CD4-positive, alpha-beta T cell treated with Interleukin-15 for 4 hours (primary cell): ENCODE results near the gene LAMTOR2.

Source experiments
- DNase-seq: peaks from one replicate; pipeline ENCODE4 v3.0.0-alpha.2; 2020; ENCODE audit warnings: low spot score

Gene LAMTOR2

GRCh38 chr1:156099282-156099681 lies 44.7 kb downstream of the LAMTOR2 start:
- DNase-seq: no peak

- no peak for DNase-seq
Measured at GRCh38 chr1:156100205-156100995, 45.8 kb downstream of the LAMTOR2 start.

- no peak for DNase-seq
Measured at GRCh38 chr1:156101880-156102279, 47.3 kb downstream of the LAMTOR2 start.

GRCh38 chr1:156102633-156103511 lies 48.3 kb downstream of the LAMTOR2 start:
- DNase-seq: no peak

GRCh38 chr1:156103521-156103947 lies 49.0 kb downstream of the LAMTOR2 start:
- peak; percentile 65 for DNase-seq

GRCh38 chr1:156104065-156104810 lies 49.7 kb downstream of the LAMTOR2 start:
- peak; percentile 85 for DNase-seq

GRCh38 chr1:156104861-156105832 lies 50.6 kb downstream of the LAMTOR2 start:
- no peak for DNase-seq

GRCh38 chr1:156106624-156107488 lies 52.3 kb downstream of the LAMTOR2 start:
- DNase-seq: no peak

GRCh38 chr1:156108057-156108456 lies 53.5 kb downstream of the LAMTOR2 start:
- DNase-seq: no peak
